Progenitor cell of endocrine pancreas (in vitro differentiated cells): ENCODE data around the gene PLXNA2. TPM values are rescaled to one million over a fixed set of nuclear protein-coding genes. Genes with fewer than 3 reads are reported as not detected.

Experiments used
- DNase-seq: peaks from one replicate; pipeline ENCODE4 v3.0.0; 2021; ENCODE audit warnings: low spot score; ENCODE audit not compliant: unreplicated experiment
- H3K27ac Mint-ChIP-seq: 2 replicates; pipeline ENCODE4 v1.8.0; 2021; ENCODE audit warnings: mild to moderate bottlenecking, moderate library complexity, mixed read lengths
- H3K27me3 Mint-ChIP-seq: 2 replicates; pipeline ENCODE4 v1.8.0; 2021; ENCODE audit warnings: mixed read lengths
- H3K36me3 Mint-ChIP-seq: 2 replicates; pipeline ENCODE4 v1.8.0; 2022; ENCODE audit warnings: mixed read lengths; ENCODE audit not compliant: insufficient read depth
- H3K4me1 Mint-ChIP-seq: 2 replicates; pipeline ENCODE4 v1.8.0; 2021; ENCODE audit warnings: low read depth, mixed read lengths
- H3K4me3 Mint-ChIP-seq: 2 replicates; pipeline ENCODE4 v1.8.0; 2021; ENCODE audit warnings: low read depth, mild to moderate bottlenecking, moderate library complexity, mixed read lengths
- H3K9me3 Mint-ChIP-seq: 2 replicates; pipeline ENCODE4 v1.8.0; 2021; ENCODE audit warnings: low read depth, mixed read lengths
- CTCF ChIP-seq: fragments of 200-600 bp; sonication (generic); IDR thresholded peaks from one replicate; pipeline ENCODE4 v1.5.0; 2021; ENCODE audit warnings: antibody characterized with exemption, mild to moderate bottlenecking; ENCODE audit not compliant: unreplicated experiment
- total RNA-seq: library from RNA; stranded (reverse); gene quantifications from 2 replicates; pipeline ENCODE4 v1.2.1, GENCODE V29; 2021

PLXNA2 gene
- total RNA-seq, 1 donor from 2014 or later, result 34.9 TPM

- no peaks in the 10 kb centered on the region for H3K36me3 Mint-ChIP-seq
- H3K4me1 Mint-ChIP-seq, result peaks cover 19% of the 10 kb centered on the region
- no peak overlapping the region for H3K4me3 Mint-ChIP-seq
- DNase-seq, result no peak
- peaks cover 25% of the 10 kb centered on the region for H3K27me3 Mint-ChIP-seq
- TF ChIP-seq CTCF, result no peak
- H3K27ac Mint-ChIP-seq, result no peak overlapping the region
- no peaks in the 10 kb centered on the region for H3K9me3 Mint-ChIP-seq
These were observed 11.9 kb upstream of the PLXNA2 start for GRCh38 chr1:208256091-208256490.

- H3K27me3 Mint-ChIP-seq, result peaks cover 28% of the 10 kb centered on the region
- DNase-seq, result no peak
- H3K4me1 Mint-ChIP-seq, result peaks cover 19% of the 10 kb centered on the region
- H3K4me3 Mint-ChIP-seq, result no peak overlapping the region
- no peak overlapping the region for H3K27ac Mint-ChIP-seq
- H3K9me3 Mint-ChIP-seq, result no peaks in the 10 kb centered on the region
- no peaks in the 10 kb centered on the region for H3K36me3 Mint-ChIP-seq
- TF ChIP-seq CTCF, result no peak
These were observed 10.7 kb upstream of the PLXNA2 start for GRCh38 chr1:208254862-208255261.

GRCh38 chr1:208254376-208254775, 10.2 kb upstream of the PLXNA2 start:
- H3K27ac Mint-ChIP-seq, result no peak overlapping the region
- no peaks in the 10 kb centered on the region for H3K36me3 Mint-ChIP-seq
- H3K9me3 Mint-ChIP-seq, result no peaks in the 10 kb centered on the region
- TF ChIP-seq CTCF, result no peak
- peaks cover 28% of the 10 kb centered on the region for H3K27me3 Mint-ChIP-seq
- no peak for DNase-seq
- H3K4me1 Mint-ChIP-seq, result peaks cover 19% of the 10 kb centered on the region
- no peak overlapping the region for H3K4me3 Mint-ChIP-seq

- no peak overlapping the region for H3K27ac Mint-ChIP-seq
- peaks cover 32% of the 10 kb centered on the region for H3K27me3 Mint-ChIP-seq
- DNase-seq, result no peak
- H3K4me3 Mint-ChIP-seq, result no peak overlapping the region
- H3K4me1 Mint-ChIP-seq, result peaks cover 19% of the 10 kb centered on the region
- H3K36me3 Mint-ChIP-seq, result no peaks in the 10 kb centered on the region
- no peaks in the 10 kb centered on the region for H3K9me3 Mint-ChIP-seq
- TF ChIP-seq CTCF, result no peak
These were observed 8.8 kb upstream of the PLXNA2 start for GRCh38 chr1:208252836-208253576.

- no peaks in the 10 kb centered on the region for H3K36me3 Mint-ChIP-seq
- H3K4me3 Mint-ChIP-seq, result no peak overlapping the region
- H3K27ac Mint-ChIP-seq, result peak overlapping the region; percentile 10
- H3K4me1 Mint-ChIP-seq, result peaks cover 19% of the 10 kb centered on the region
- peak; percentile 60 for TF ChIP-seq CTCF
- peak; percentile 43 for DNase-seq
- H3K9me3 Mint-ChIP-seq, result no peaks in the 10 kb centered on the region
- H3K27me3 Mint-ChIP-seq, result peaks cover 24% of the 10 kb centered on the region
These were observed 8.0 kb upstream of the PLXNA2 start for GRCh38 chr1:208251911-208252835.
